HL-60 (cell line): ENCODE measurements around the gene HECA.

ENCODE experiments used
- POLR2AphosphoS5 ChIP-seq: IDR thresholded peaks from 2 replicates; pipeline ENCODE4 v1.6.1; 2012; ENCODE audit warnings: low read depth
- TF ChIP-seq, protein P1 (sequence below): IDR thresholded peaks from one replicate; pipeline ENCODE4 v1.5.1; 2011; ENCODE audit warnings: low read length, control low read depth, inconsistent platforms; ENCODE audit not compliant: insufficient read depth

DNA sequence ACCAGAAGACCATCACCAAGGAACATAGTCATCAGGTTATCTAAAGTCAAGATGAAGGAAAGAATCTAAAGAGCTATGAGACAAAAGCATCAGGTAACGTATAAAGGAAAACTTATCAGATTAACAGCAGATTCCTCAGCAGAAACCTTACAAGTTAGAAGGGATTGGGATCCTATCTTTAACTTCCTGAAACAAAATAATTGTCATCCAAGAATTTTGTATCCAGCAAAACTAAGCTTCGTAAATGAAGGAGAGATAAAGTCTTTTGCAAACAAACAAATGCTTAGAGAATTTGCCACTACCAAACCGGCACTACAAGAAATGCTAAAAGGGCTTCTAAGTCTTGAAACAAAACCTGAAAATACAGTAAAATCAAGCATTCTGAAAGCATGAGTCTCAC lies 71.0 kb downstream of the HECA start:
- TF ChIP-seq, protein P1, sequence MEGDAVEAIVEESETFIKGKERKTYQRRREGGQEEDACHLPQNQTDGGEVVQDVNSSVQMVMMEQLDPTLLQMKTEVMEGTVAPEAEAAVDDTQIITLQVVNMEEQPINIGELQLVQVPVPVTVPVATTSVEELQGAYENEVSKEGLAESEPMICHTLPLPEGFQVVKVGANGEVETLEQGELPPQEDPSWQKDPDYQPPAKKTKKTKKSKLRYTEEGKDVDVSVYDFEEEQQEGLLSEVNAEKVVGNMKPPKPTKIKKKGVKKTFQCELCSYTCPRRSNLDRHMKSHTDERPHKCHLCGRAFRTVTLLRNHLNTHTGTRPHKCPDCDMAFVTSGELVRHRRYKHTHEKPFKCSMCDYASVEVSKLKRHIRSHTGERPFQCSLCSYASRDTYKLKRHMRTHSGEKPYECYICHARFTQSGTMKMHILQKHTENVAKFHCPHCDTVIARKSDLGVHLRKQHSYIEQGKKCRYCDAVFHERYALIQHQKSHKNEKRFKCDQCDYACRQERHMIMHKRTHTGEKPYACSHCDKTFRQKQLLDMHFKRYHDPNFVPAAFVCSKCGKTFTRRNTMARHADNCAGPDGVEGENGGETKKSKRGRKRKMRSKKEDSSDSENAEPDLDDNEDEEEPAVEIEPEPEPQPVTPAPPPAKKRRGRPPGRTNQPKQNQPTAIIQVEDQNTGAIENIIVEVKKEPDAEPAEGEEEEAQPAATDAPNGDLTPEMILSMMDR = no peak
- TF ChIP-seq POLR2AphosphoS5 = no peak
